ENCODE results near the gene PIMREG.

Gene PIMREG

GRCh38 chr17:6437956-6438355 lies 6.3 kb upstream of the PIMREG start:
- no peak for DNase-seq (ENCODE audit: low read depth, low spot score)

- DNase-seq (ENCODE audit: low read depth, low spot score) = no peak
Observed at GRCh38 chr17:6439951-6440350, 4.3 kb upstream of the PIMREG start.

- DNase-seq (ENCODE audit: low read depth, low spot score) = no peak
Observed at GRCh38 chr17:6442775-6443174, 1.5 kb upstream of the PIMREG start.

DNA sequence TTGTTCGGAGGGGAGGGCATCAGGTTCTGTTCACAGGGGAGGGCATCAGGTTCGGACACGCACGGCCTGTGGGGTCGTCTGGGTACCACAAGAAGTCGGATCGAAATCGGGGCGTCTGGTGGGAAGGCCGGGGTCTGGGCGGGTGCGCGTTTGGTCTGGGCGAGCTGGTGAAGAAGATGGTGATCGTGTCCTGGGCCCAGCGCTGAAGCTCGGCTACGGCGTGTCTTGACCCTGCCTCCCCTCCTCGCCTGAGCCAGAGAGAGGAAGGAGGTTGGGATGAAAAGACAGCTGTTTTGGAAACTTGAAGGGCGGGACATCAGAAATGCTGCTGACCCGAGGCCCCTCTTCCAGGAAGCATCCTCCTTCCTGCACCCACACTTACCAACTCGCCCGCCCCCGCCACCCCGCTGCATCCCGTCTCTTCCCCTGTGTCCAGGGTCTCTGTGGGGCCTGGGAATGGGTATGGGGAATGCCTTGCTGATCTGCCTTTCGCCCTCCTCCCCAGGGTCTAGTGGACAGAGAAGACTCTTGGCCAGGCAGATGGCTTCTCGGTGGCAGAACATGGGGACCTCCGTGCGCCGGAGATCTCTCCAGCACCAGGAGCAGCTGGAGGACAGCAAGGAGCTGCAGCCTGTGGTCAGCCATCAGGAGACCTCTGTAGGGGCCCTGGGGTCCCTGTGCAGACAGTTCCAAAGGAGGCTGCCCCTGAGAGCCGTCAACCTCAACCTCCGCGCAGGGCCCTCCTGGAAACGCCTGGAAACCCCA lies 498 bp downstream of the PIMREG start:
- DNase-seq (ENCODE audit: low read depth, low spot score) = no peak

DNA sequence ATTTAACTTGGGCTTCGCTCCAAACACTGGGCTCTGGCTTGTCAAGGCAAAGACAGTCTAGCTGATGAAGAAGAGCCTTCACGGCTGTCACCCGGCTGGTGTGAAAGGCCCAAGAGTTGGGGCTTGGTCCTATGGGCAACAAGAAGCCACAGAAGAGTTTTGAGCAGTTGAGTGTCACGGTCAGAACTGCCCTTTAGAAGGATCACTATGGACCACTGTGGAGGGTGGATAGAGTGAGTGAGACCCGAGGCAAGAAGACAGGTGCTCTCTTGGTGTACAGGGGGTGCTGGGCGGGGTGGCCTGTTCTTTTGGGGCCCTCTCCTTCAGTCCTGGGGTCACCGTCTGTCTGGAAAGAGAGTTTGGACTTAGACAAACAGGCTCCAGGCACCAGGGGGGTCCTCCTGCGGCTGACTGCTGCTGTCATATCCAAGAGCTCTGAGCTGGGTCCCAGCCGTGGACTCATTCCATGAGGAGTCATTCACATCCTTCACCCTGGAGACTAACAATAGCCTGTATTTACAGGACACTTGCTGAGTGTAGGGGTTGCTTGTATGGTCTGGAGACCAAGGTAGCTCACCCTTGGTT lies 2.4 kb downstream of the PIMREG start:
- no peak for DNase-seq (ENCODE audit: low read depth, low spot score)

- no peak for DNase-seq (ENCODE audit: low read depth, low spot score)
Observed at GRCh38 chr17:6448473-6448872, 4.2 kb downstream of the PIMREG start.

DNA sequence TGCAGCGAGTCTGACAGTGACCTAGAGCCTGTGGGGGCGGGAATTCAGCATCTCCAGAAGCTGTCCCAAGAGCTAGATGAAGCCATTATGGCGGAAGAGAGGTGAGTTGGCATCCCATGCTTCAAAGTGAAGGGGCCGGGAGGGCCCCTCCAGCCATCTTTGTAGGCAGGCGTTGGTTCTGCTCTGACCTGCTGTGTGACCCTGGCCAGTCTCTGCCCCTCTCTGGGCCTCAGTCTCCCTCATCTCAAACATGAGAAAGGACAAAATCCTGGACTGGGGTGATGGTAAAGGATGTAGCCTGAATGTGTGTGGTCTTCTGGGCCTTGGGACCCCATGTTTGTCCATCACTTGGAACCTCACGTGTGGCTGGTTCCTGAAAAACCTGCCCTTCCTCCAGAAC lies 5.1 kb downstream of the PIMREG start:
- no peak for DNase-seq (ENCODE audit: low read depth, low spot score)

DNA sequence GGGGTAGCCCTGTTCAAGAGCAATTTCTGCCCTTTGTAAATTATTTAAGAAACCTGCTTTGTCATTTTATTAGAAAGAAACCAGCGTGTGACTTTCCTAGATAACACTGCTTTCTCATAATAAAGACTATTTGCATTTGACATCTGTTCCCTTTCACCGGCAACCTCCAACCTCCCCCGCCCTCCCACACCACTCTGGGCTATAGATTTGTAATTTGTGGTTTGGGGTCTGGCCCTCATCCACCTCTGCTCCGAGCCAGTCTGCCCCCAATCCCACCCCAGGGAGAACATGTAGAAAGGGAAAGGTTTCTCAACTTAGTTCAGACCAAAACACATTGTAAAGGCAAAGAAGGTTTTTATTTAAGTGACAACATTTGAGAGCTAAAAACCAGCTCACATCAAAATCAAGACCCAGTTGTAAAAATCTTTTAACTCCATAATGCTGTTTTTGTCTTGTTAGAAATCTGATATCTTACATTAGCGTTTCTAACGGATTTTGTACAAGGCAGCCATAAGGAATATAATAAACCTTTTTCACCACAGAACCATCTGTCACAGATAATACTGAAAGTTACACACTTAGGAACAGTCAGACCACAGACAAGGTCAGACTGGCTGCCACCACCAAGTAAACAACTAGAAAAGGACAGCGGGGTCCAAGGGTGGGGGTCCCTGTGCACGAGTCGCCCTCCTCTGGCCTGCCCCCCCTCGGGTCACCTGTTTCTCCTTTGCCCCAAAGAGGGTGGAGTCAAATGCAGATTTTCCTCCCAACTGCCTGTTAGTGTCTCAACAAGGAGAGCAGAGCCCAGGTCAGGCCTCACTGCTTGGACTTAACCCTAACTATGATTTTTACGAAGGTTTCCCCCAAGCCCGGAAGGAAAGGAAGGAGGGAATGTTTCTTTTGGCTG lies 6.9 kb downstream of the PIMREG start:
- no peak for DNase-seq (ENCODE audit: low read depth, low spot score)

DNA sequence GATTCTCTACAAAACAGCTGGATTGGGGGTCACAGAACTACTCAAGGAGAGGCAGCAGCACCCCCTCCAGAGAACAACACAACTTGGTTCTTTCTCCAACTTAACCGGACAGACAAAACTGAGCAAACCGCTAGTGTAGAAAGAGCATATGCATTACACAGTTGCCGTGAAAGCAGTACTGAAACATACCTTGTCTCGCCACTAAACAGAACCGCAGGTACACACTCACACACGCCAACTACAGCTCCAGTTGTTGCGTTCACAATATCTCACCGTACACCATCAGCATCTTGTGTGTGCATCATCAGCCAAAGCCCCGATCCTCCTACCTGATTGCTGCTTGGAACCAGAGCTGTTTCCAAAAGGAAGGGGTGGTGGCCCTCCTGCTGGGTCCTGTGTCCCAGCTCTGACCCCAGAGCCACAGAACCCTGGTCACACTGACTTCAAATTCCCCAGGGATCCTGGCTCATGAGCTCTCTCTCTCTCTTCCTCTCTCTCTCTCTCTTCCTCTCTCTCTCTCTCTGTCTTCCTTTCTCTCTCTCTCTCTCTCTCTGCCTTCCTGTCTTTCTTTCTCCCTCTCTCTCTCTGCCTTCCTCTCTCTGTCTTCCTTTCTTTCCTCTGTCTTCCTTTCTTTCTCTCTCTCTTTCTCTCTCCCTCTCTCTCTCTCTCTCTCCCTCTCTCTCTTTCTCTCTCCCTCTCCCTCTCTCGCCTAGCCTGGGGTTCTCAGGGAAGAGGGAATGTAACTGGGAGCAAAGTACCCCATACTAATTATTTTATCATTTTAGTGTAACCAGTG lies 8.4 kb downstream of the PIMREG start:
- no peak for DNase-seq (ENCODE audit: low read depth, low spot score)

GRCh38 chr17:6453279-6454024 lies 9.2 kb downstream of the PIMREG start:
- DNase-seq (ENCODE audit: low read depth, low spot score) = no peak

DNA sequence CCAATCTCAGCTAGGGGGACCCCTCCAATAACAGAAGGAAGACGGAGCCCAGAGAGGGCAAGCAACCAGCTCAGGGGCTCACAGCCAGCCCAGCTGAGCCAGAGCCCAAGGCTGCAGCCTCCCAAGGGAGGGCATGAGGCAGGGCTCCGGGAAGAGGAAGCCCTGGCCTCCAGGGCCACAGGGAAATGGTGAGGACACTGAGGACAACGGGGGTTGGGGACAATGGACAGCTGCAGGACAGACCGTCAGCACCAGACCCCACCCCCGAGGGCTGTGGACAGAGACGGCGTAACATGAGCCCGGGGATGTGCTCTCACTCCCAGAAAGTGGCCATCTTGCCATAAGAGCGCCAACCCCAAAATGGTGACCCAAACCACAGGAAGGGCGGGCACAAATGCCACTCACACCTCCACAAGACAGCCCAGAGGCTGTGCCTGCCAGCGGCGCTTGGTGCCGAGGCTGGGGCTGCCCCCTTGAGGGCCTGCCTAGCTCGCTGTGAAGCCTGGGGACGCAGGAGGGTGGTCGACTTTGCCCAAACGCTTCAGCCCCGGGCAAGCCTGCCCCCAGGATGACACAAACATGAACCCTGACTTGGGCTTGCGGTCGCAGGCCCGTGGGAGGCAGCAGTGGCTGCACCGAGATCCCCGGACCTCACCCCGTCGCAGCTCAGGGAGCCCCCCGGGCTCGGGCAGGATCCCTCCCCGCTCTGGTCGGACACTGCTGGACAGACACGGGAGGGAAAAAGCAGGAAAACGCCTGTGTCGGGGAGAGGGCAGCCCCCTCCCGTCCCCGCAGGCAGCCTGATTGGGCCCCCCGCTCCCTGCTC lies 10.5 kb downstream of the PIMREG start:
- no peak for DNase-seq (ENCODE audit: low read depth, low spot score)

DNA sequence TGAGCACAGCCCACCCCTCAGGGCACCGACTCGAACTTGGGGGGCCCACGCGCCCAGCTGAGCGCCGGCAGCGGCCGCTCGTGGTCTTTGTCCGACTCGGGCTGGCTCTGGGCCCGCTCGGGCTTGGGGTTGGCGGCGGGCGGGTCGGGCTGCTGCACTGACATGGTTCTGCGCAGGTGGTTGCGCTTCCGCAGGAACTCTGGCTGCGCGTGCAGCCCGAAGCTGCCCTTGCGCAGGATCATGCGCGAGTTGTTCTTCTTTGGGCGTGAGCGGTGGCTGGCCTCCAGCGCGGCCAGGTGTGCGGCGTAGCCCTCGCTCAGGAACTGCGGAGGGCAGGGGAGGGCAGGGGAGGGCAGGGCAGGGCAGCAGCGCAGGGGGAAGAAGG lies 11.1 kb downstream of the PIMREG start:
- no peak for DNase-seq (ENCODE audit: low read depth, low spot score)

GRCh38 chr17:6456321-6456720 lies 12.1 kb downstream of the PIMREG start:
- no peak for DNase-seq (ENCODE audit: low read depth, low spot score)

- no peak for DNase-seq (ENCODE audit: low read depth, low spot score)
Observed at GRCh38 chr17:6456914-6457687, 12.8 kb downstream of the PIMREG start.

GRCh38 chr17:6457688-6458459 lies 13.6 kb downstream of the PIMREG start:
- DNase-seq (ENCODE audit: low read depth, low spot score) = no peak

GRCh38 chr17:6458460-6458950 lies 14.2 kb downstream of the PIMREG start:
- DNase-seq (ENCODE audit: low read depth, low spot score) = no peak

- no peak for DNase-seq (ENCODE audit: low read depth, low spot score)
Observed at GRCh38 chr17:6460531-6461161, 16.4 kb downstream of the PIMREG start.

GRCh38 chr17:6461246-6461645 lies 17.0 kb downstream of the PIMREG start:
- DNase-seq (ENCODE audit: low read depth, low spot score) = no peak
